Measurements from ENCODE around the gene NINL.

DNA sequence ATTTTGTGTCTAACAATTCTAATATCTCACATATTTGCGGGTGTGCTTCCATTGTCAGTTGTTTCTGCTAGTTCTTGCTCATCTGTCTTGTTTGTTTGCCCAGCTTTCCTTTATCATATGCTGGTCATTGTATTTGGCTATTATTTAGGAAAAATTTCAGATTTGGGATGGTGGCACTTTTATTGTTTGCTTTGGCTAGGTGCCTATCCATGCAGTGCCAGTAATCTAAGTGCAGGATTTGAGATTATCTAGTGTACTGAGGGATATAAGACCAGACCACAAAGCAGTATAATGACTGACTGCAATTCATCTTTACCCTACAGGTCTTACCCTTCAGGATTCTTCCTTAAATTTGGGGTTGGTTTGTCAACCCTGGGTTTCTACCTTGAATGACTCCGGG is 63.9 kb downstream of the NINL start:
- TF ChIP-seq TAF1 (IDR thresholded peaks at IDR 0.05; ENCODE audit: borderline replicate concordance, insufficient read depth, low read length) (no peak), POLR2AphosphoS5 (IDR thresholded peaks at IDR 0.05; ENCODE audit: low read depth, low read length) (no peak), SIN3A (IDR thresholded peaks at IDR 0.05; ENCODE audit: borderline replicate concordance, insufficient read depth, low read length) (no peak)
